Thyroid gland (tissue), 4 donors: ENCODE measurements around the gene SERPINA5. TPM values are rescaled to one million over a fixed set of nuclear protein-coding genes. Genes with fewer than 3 reads are reported as not detected.

Experiments used
- DNase-seq, 2 donors: peaks; one replicate each; pipeline ENCODE4 v3.0.0-alpha.2; 2019
- H3K27ac ChIP-seq, 3 donors: fragments of 200-600 bp; sonication (generic); 1 replicate in 2 of 3; 2 replicates in 1 of 3; pipeline ENCODE4 v1.5.1; 2016 to 2019; ENCODE audit warnings: mild to moderate bottlenecking in 1 of 3, moderate library complexity in 1 of 3
- H3K27me3 ChIP-seq: fragments of 200-600 bp; sonication (generic); one replicate; pipeline ENCODE4 v1.5.1; 2019
- H3K36me3 ChIP-seq, 2 donors: fragments of 200-600 bp; sonication (generic); one replicate each; pipeline ENCODE4 v1.5.1; 2016 to 2019
- H3K4me1 ChIP-seq, 2 donors: fragments of 200-600 bp; sonication (generic); one replicate each; pipeline ENCODE4 v1.5.1; 2017 to 2019
- H3K4me3 ChIP-seq, 3 donors: fragments of 200-600 bp; sonication (generic); replicated peaks in 1 of 3; 1 replicate in 2 of 3; 2 replicates in 1 of 3; pipeline ENCODE4 v1.5.1; 2016; ENCODE audit warnings: mild to moderate bottlenecking in 1 of 3
- H3K9me3 ChIP-seq: fragments of 200-600 bp; sonication (generic); one replicate; pipeline ENCODE4 v1.5.1; 2017
- CTCF ChIP-seq, 6 experiments: fragments of 200-600 bp in 3 of 6; fragments of 450-650 bp in 3 of 6; sonication (generic) in 3 of 6; IDR thresholded peaks; one replicate each; pipeline ENCODE4 v1.5.1; 2016 to 2019; ENCODE audit warnings: antibody characterized with exemption in 6 of 6, mild to moderate bottlenecking in 2 of 6, inconsistent platforms in 1 of 6, moderate library complexity in 1 of 6
- POLR2A ChIP-seq, 2 donors: fragments of 450-650 bp; IDR thresholded peaks; one replicate each; pipeline ENCODE4 v1.6.1; 2017; ENCODE audit warnings: antibody characterized with exemption in 2 of 2, mild to moderate bottlenecking in 2 of 2, moderate library complexity in 1 of 2
- WGBS, 2 donors: methylation state at CpG; one replicate each; pipeline ENCODE4 v1.1.5; 2017; 5-methylcytosine and 5-hydroxymethylcytosine counted together
- intact Hi-C: fragments of 100-400 bp; cut with DNase I; formaldehyde crosslinking; loops from one replicate; pipeline ENCODE4 v1.15.1; 2023
- total RNA-seq, 4 donors: library from RNA; depleted of rRNA; stranded (reverse); fragments of >200 nt; gene quantifications; one replicate each; pipeline ENCODE4 v1.2.3, GENCODE V29; 2016

The SERPINA5 gene
- total RNA-seq, 4 donors from 2014 or later = 1.3 to 6.6 (median 2.9) TPM

DNA sequence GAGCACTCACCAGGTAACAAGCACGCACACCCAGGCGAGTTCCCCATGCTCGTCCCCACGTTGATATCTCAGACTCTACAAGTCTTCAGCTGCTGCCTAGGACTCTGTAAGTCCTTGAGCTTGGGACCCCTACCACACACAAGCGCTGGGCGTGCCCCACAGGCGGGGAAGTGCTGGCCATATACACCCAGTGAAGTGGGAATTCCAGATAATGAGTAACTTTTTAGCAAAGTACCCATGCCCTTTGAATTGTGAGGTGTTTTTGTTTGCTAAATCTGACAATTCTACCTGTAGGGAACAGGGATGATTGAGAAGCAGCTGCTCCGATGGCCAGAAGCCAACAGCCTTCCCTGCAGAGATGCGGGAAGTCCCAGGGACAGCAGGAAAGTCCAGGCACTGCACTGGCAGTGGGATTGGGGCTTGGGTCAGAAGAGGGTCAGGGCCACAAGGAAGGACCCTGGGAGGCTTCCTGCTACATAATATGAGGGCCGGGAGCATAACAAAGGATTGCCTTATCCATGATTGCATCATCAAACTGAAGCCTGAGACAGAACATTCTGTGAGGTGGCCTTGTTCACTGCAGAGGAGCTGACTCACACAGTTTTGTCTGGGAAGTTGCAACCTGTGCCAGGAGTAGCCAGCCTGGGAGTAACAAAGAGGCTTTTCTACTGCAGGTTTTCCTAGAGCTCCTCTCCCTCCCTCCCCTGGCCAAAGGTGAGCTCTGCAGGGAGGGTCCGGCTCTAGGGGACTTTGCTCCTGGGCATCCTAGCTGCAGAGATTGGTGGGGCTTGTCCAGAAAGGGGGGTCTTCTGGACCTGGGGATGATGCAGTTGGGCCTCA is 17.8 kb downstream of the SERPINA5 start:
- no peaks in the 10 kb centered on the region for H3K27me3 ChIP-seq
- peak; percentile 37 to 43 for DNase-seq
- H3K4me3 ChIP-seq = no peak overlapping the region
- WGBS, 2 donors = 59 to 64% methylated on average over 11 of the region's 11 CpGs
- H3K4me1 ChIP-seq = peaks cover 0 to 27% of the 10 kb centered on the region in 2 donors
- no peaks in the 10 kb centered on the region for H3K9me3 ChIP-seq
- TF ChIP-seq CTCF (IDR thresholded peaks at IDR 0.05) (no peak), POLR2A (IDR thresholded peaks at IDR 0.05) (no peak)
- H3K36me3 ChIP-seq = no peaks in the 10 kb centered on the region
- intact Hi-C loops = no loop called here
- no peak overlapping the region for H3K27ac ChIP-seq

GRCh38 chr14:94599656-94600004 is 18.4 kb downstream of the SERPINA5 start:
- Histone ChIP-seq H3K9me3 (no peaks in the 10 kb centered on the region), H3K4me3 (no peak overlapping the region), H3K4me1 (peaks cover 0 to 27% of the 10 kb centered on the region in 2 donors), H3K36me3 (no peaks in the 10 kb centered on the region), H3K27ac (no peak overlapping the region), H3K27me3 (no peaks in the 10 kb centered on the region)
- DNase-seq = no peak
- TF ChIP-seq CTCF (IDR thresholded peaks at IDR 0.05) (no peak), POLR2A (IDR thresholded peaks at IDR 0.05) (no peak)
- intact Hi-C loops = no loop called here
- WGBS, 2 donors = 54 to 57% methylated on average over 3 of the region's 3 CpGs

GRCh38 chr14:94600148-94600545 is 18.9 kb downstream of the SERPINA5 start:
- H3K4me3 ChIP-seq = no peak overlapping the region
- TF ChIP-seq POLR2A (IDR thresholded peaks at IDR 0.05) (no peak), CTCF (IDR thresholded peaks at IDR 0.05) (no peak)
- H3K4me1 ChIP-seq = peaks cover 0 to 27% of the 10 kb centered on the region in 2 donors
- 82 to 93% methylated on average over 10 to 11 of the region's 11 CpGs for WGBS, 2 donors
- H3K27ac ChIP-seq = peak overlapping the region in 1 of 3 donors; percentile 41
- DNase-seq = no peak
- H3K9me3 ChIP-seq = no peaks in the 10 kb centered on the region
- intact Hi-C loops = no loop called here
- H3K27me3 ChIP-seq = no peaks in the 10 kb centered on the region
- no peaks in the 10 kb centered on the region for H3K36me3 ChIP-seq

DNA sequence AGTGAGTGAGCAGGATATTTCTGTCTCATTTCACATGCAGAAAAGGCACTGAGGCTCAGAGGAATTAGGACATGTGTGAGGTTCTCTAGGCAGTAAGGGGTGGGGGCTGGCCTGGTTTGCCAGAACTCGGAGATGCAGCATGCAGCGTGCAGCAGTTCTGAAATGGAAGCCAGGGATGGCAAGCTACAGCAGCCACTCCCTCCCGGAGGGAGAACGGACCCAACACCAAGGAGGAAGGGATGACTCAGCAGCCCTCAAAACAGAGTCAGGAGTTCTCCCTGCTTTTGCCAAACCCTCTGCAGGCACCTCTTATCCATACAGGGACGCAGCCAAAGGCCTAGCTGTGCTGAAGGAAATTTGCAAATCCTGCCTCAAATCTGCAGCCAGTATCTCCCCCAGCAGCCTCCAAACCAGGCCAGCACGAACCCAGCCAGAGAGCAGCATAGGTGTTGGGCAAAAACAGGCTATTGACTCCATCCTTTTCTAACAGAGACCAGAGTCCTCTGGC is 20.7 kb downstream of the SERPINA5 start:
- TF ChIP-seq POLR2A (IDR thresholded peaks at IDR 0.05) (no peak), CTCF (IDR thresholded peaks at IDR 0.05) (no peak)
- peak; percentile 38 to 62 for DNase-seq
- Histone ChIP-seq H3K27ac (peak overlapping the region; percentile 5 to 49 (median 43)), H3K4me3 (no peak overlapping the region), H3K9me3 (no peaks in the 10 kb centered on the region), H3K36me3 (no peaks in the 10 kb centered on the region), H3K4me1 (peaks cover 0 to 27% of the 10 kb centered on the region in 2 donors), H3K27me3 (no peaks in the 10 kb centered on the region)
- 40 to 55% methylated on average over 5 to 6 of the region's 6 CpGs for WGBS, 2 donors
- intact Hi-C loops = no loop called here

DNA sequence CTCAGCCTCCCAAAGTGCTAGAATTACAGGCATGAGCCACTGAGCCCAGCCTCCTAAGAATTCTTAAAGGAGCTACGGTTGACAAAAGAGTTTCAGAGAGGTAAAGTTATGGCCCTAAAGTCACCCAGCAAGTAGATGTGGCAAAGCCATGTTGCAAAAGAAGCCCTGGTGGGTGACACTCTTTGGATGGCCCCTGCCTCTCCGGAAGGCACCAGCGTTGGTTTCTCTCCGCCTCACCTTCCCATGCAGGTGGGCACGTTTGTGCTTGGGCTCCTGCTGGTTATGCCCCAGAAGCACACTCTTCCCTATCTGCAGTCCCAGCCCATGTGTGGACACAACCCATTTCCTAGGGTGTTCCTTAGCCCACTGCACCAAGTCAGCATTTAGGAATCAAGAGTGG is 21.5 kb downstream of the SERPINA5 start:
- 74 to 99% methylated on average over 5 of the region's 5 CpGs for WGBS, 2 donors
- Histone ChIP-seq H3K4me1 (peaks cover 0 to 27% of the 10 kb centered on the region in 2 donors), H3K27me3 (no peaks in the 10 kb centered on the region), H3K4me3 (no peak overlapping the region), H3K36me3 (no peaks in the 10 kb centered on the region), H3K27ac (peak overlapping the region in 2 of 3 donors; percentile 43 to 49), H3K9me3 (no peaks in the 10 kb centered on the region)
- intact Hi-C loops = no loop called here
- no peak for DNase-seq
- TF ChIP-seq CTCF (IDR thresholded peaks at IDR 0.05) = no peak
- no peak for TF ChIP-seq POLR2A (IDR thresholded peaks at IDR 0.05)
